ENCODE measurements around the gene CPSF4L. TPM values are rescaled to one million over a fixed set of nuclear protein-coding genes. Genes with fewer than 3 reads are reported as not detected.
A peak's percentile ranks its signal among the peaks of the same experiment; 100 is the strongest.

CPSF4L gene
- total RNA-seq, 1 experiment from 2014 or later: not detected

DNA sequence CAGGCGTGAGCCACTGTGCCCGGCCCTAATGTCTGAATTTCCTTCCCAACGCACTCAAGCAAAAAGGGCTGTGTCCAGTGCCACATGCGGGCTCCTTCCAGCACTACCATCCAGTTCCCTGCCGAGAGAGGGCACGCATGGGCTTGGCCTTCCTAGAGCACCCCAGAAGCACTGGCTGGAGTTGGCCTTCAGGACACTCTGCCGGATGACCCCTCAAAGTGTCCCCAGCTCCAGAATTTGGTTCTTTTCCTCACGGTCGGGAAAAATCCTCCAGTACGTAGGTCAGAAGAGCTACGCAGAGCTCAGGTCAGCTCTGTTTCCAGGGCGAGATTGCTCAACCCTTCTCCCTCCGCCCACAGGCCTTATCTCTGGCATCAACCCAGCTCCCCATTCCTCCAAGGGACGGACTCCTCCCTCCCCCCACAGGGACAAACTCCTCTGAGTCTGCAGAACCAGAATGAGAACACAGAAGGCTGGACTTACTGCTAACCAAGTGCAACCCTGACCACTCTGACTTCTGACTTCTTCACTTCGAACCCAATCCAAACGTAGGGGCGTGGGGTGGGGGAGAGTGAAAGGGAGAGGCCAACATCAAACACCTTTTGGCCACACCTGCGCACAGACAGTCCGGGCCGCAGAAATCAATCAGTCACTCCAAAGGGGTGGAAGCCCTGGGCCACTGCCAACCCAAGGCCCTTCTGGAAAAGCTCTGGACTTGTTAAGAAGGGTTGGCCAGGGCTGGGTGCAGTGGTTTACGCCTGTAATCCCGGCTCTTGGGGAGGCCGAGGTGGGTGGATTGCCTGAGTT, 46.5 kb upstream of the CPSF4L start:
- Histone ChIP-seq H3K4me1 (ENCODE audit: control insufficient read depth, insufficient read depth, low read length) (peaks cover 62% of the 10 kb centered on the region), H3K27ac (ENCODE audit: low read length) (peak overlapping the region; percentile 86), H3K36me3 (ENCODE audit: control insufficient read depth, insufficient read depth, low read length) (peaks cover 4% of the 10 kb centered on the region; the same call in 1 of the 2 replicates), H3K4me3 (ENCODE audit: low read depth in 2 of 2, low read length in 2 of 2) (peak overlapping the region; percentile 22 to 90), H3K9me3 (ENCODE audit: control insufficient read depth, insufficient read depth, low read depth, low read length) (no peaks in the 10 kb centered on the region), H3K27me3 (ENCODE audit: control insufficient read depth, insufficient read depth, low read length) (no peaks in the 10 kb centered on the region)
- ChIA-PET POLR2A (interaction anchor here (0.5 kb wide), 1 partner anchor 10 kb away, joined by 3 read pairs; no protein-coding TSS in a partner anchor), CTCF (interaction anchor here (0.5 to 5.7 kb wide), 3 partner anchors 46 to 62 kb away, joined by 3 to 34 read pairs (median 4); partner anchors contain the start of gene CPSF4L)
- in situ Hi-C loops (cut with HindIII; ENCODE audit: low pct_unique_long_range_greater_than_20kb, low sequenced_read_pairs) (no loop called here), intact Hi-C loops (cut with micrococcal nuclease; ENCODE audit: unreplicated experiment) (loop anchor here (5.0 kb wide), 1 partner anchor 59 kb away; no protein-coding TSS in a partner anchor)
- ATAC-seq: no peak
- TF ChIP-seq CTCF (IDR thresholded peaks at IDR 0.05) (no peak), TCF7L2 (IDR thresholded peaks at IDR 0.05; ENCODE audit: low read depth, low read length) (0 out of 2 replicates have a peak, but pooled peaks have one; percentile 53)
- no peak for DNase-seq (ENCODE audit: low read depth, low spot score)
- TSS peak; percentile 20 for BruUV-seq (replicated peaks)

GRCh38 chr17:73307130-73307529, 45.5 kb upstream of the CPSF4L start:
- intact Hi-C loops (cut with micrococcal nuclease; ENCODE audit: unreplicated experiment) (loop anchor here (5.0 kb wide), 1 partner anchor 60 kb away; no protein-coding TSS in a partner anchor), in situ Hi-C loops (cut with HindIII; ENCODE audit: low pct_unique_long_range_greater_than_20kb, low sequenced_read_pairs) (no loop called here)
- ATAC-seq (no peak), DNase-seq (ENCODE audit: low read depth, low spot score) (no peak)
- CTCF ChIA-PET: interaction anchor here (1.2 to 5.7 kb wide), 2 partner anchors 11 to 63 kb away, joined by 3 to 34 read pairs; no protein-coding TSS in a partner anchor
- no TSS peak for BruUV-seq (replicated peaks)
- Histone ChIP-seq H3K9me3 (ENCODE audit: control insufficient read depth, insufficient read depth, low read depth, low read length) (no peaks in the 10 kb centered on the region), H3K4me3 (ENCODE audit: low read depth in 2 of 2, low read length in 2 of 2) (0 out of 4 replicates have a peak overlapping the region, but pooled peaks of 1 of the 2 experiments have one; percentile 0), H3K4me1 (ENCODE audit: control insufficient read depth, insufficient read depth, low read length) (peaks cover 62% of the 10 kb centered on the region), H3K27me3 (ENCODE audit: control insufficient read depth, insufficient read depth, low read length) (no peaks in the 10 kb centered on the region), H3K27ac (ENCODE audit: low read length) (peak overlapping the region; percentile 97), H3K36me3 (ENCODE audit: control insufficient read depth, insufficient read depth, low read length) (peaks cover 4% of the 10 kb centered on the region; the same call in 1 of the 2 replicates)
- TF ChIP-seq REST (IDR thresholded peaks at IDR 0.05; ENCODE audit: insufficient read depth in 1 of 2, low read depth in 2 of 2, low read length in 1 of 2) (no peak), TCF7L2 (IDR thresholded peaks at IDR 0.05; ENCODE audit: low read depth, low read length) (no peak), POLR2AphosphoS5 (IDR thresholded peaks at IDR 0.05; ENCODE audit: low read depth, low read length) (no peak), SIN3A (IDR thresholded peaks at IDR 0.05; ENCODE audit: borderline replicate concordance, insufficient read depth, low read depth, low read length) (no peak), CTCF (IDR thresholded peaks at IDR 0.05) (no peak)
- POLR2A ChIA-PET: interaction anchor here (0.9 kb wide), 1 partner anchor 12 kb away, joined by 3 read pairs; no protein-coding TSS in a partner anchor

Data from Panc1 (cell line).